Measurements from ENCODE around the gene SFT2D2. TPM values are rescaled to one million over a fixed set of nuclear protein-coding genes. Genes with fewer than 3 reads are reported as not detected.

SFT2D2 gene
- total RNA-seq, 3 donors from 2014 or later = 62.0 to 87.0 (median 70.6) TPM

- Histone ChIP-seq H3K4me1 (ENCODE audit: low read depth) (peaks cover 18% of the 10 kb centered on the region), H3K36me3 (ENCODE audit: low read depth) (no peaks in the 10 kb centered on the region), H3K4me3 (no peak overlapping the region), H3K9me3 (no peaks in the 10 kb centered on the region)
- no peak for TF ChIP-seq CTCF (IDR thresholded peaks at IDR 0.05)
- no peak for ATAC-seq
- intact Hi-C loops (cut with DNase I, micrococcal nuclease) = no loop called here
- DNase-seq = no peak
Measured at GRCh38 chr1:168223681-168224540, 1.9 kb upstream of the SFT2D2 start.

DNA sequence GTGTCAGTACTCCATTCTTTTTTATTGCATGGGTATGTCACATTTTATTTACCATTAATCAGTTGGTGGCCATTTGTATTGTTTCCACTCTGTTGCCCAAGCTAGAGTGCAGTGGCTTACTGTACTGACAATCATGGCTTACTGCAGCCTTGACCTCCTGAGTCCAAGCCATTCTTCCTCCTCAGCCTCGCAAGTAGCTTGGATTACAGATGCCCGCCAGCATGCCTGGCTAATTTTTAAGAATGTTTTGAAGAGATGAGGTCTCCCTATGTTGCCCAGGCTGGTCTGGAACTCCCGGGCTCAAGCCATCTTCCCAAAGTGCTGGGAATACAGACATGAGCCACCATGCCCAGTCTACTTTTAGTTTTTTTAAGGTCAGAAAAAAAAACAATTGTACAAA lies 813 bp upstream of the SFT2D2 start:
- H3K9me3 ChIP-seq = no peaks in the 10 kb centered on the region
- no peak overlapping the region for H3K4me3 ChIP-seq
- no peak for TF ChIP-seq CTCF (IDR thresholded peaks at IDR 0.05)
- peaks cover 18% of the 10 kb centered on the region for H3K4me1 ChIP-seq (ENCODE audit: low read depth)
- no peak for DNase-seq
- H3K36me3 ChIP-seq (ENCODE audit: low read depth) = no peaks in the 10 kb centered on the region
- intact Hi-C loops (cut with DNase I, micrococcal nuclease) = no loop called here
- no peak for ATAC-seq

GRCh38 chr1:168227620-168228019 lies 1.8 kb downstream of the SFT2D2 start:
- Histone ChIP-seq H3K36me3 (ENCODE audit: low read depth) (peaks cover 3% of the 10 kb centered on the region), H3K9me3 (no peaks in the 10 kb centered on the region), H3K4me3 (no peak overlapping the region), H3K4me1 (ENCODE audit: low read depth) (peaks cover 18% of the 10 kb centered on the region)
- intact Hi-C loops (cut with DNase I, micrococcal nuclease) = no loop called here
- no peak for TF ChIP-seq CTCF (IDR thresholded peaks at IDR 0.05)
- no peak for DNase-seq
- ATAC-seq = no peak

GRCh38 chr1:168229893-168230292 lies 4.1 kb downstream of the SFT2D2 start:
- ATAC-seq = no peak
- peaks cover 3% of the 10 kb centered on the region for H3K36me3 ChIP-seq (ENCODE audit: low read depth)
- no peak for DNase-seq
- H3K9me3 ChIP-seq = no peaks in the 10 kb centered on the region
- peaks cover 18% of the 10 kb centered on the region for H3K4me1 ChIP-seq (ENCODE audit: low read depth)
- TF ChIP-seq CTCF (IDR thresholded peaks at IDR 0.05) = no peak
- no peak overlapping the region for H3K4me3 ChIP-seq
- intact Hi-C loops (cut with DNase I, micrococcal nuclease) = no loop called here

DNA sequence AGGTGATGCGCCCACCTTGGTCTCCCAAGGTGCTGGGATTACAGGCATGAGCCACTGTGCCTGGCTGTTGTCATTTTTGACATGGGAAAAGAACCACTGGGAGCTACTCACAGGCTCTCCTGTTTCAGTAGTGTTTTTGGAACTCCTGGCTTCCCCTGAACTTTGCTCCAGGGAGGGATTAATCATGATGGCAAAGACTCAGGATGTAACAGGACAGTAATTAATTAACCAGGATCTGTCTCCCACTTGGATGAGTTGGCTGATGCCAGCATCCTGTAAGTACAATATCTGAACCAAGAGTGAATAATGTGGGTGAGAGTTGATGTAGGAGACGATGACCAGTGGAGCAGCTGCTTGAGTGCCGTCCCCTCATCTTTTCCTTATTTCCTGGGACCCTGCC lies 4.9 kb downstream of the SFT2D2 start:
- DNase-seq (no peak), ATAC-seq (no peak)
- H3K36me3 ChIP-seq (ENCODE audit: low read depth) = peaks cover 3% of the 10 kb centered on the region
- intact Hi-C loops (cut with DNase I, micrococcal nuclease) = no loop called here
- H3K4me1 ChIP-seq (ENCODE audit: low read depth) = peaks cover 22% of the 10 kb centered on the region
- no peak overlapping the region for H3K4me3 ChIP-seq
- H3K9me3 ChIP-seq = no peaks in the 10 kb centered on the region
- TF ChIP-seq CTCF (IDR thresholded peaks at IDR 0.05) = no peak

Measured in mucosa of descending colon (tissue), 3 donors.